NB4 (cell line): ENCODE data around the gene SCAI.

ENCODE experiments used
- POLR2A ChIP-seq: IDR thresholded peaks from 2 replicates; pipeline ENCODE4 v1.6.1; 2011; ENCODE audit warnings: mild to moderate bottlenecking; ENCODE audit not compliant: insufficient read length; ENCODE audit errors: extremely low read depth
- TF ChIP-seq, protein P1 (sequence below): IDR thresholded peaks from one replicate; pipeline ENCODE4 v1.5.1; 2012; ENCODE audit warnings: low read depth, low read length

DNA sequence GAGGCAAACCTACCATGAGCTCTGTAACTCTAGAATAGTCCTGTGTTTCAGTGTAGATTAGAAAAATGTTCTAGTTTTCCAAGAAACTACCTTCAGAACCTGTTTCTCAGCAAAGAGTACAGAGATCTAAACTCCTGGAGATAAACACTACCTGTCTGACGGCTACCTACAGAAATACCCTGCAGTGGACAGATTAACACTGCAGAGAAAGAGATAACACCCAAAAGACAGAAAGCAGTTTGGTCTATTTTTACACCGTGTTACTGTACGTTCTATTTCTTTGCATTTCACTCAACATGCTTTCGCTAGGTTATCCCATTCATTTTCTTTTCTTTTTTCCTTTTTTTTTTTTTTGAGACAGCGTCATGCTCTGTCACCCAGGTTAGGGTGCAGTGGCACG, 11.6 kb downstream of the SCAI start:
- TF ChIP-seq, protein P1, sequence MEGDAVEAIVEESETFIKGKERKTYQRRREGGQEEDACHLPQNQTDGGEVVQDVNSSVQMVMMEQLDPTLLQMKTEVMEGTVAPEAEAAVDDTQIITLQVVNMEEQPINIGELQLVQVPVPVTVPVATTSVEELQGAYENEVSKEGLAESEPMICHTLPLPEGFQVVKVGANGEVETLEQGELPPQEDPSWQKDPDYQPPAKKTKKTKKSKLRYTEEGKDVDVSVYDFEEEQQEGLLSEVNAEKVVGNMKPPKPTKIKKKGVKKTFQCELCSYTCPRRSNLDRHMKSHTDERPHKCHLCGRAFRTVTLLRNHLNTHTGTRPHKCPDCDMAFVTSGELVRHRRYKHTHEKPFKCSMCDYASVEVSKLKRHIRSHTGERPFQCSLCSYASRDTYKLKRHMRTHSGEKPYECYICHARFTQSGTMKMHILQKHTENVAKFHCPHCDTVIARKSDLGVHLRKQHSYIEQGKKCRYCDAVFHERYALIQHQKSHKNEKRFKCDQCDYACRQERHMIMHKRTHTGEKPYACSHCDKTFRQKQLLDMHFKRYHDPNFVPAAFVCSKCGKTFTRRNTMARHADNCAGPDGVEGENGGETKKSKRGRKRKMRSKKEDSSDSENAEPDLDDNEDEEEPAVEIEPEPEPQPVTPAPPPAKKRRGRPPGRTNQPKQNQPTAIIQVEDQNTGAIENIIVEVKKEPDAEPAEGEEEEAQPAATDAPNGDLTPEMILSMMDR, result no peak
- TF ChIP-seq POLR2A, result no peak
